ENCODE measurements around the gene ARHGAP6. TPM values are rescaled to one million over a fixed set of nuclear protein-coding genes. Genes with fewer than 3 reads are reported as not detected.

Gene ARHGAP6
- total and polyA plus RNA-seq, 9 of the 15 experiments (the other 6 are each of a cell fraction or from before 2014, with no cell fraction given), result 12.5 to 63.6 (median 41.8) TPM

GRCh38 chrX:11375614-11376119, 290.1 kb downstream of the ARHGAP6 start (continued):
- TF ChIP-seq CEBPG (CRISPR knock-in tag; IDR thresholded peaks at IDR 0.05), result no peak
- no peak for TF ChIP-seq CEBPG (tag; conservative IDR thresholded peaks at IDR 0.05 in 1 of 2, IDR thresholded peaks at IDR 0.05 in 1 of 2)
- peak; percentile 88 for TF ChIP-seq KLF16 (IDR thresholded peaks at IDR 0.05)
- peak; percentile 96 for TF ChIP-seq NCOR1 (IDR thresholded peaks at IDR 0.05)
- no peak for TF ChIP-seq CBX2 (IDR thresholded peaks at IDR 0.05; ENCODE audit: insufficient read depth, low read length, poor library complexity, severe bottlenecking)
- peak; percentile 51; the same call in 1 of the 2 replicates for TF ChIP-seq BRD4 (IDR thresholded peaks at IDR 0.05)
- peak; percentile 42 to 76; a peak in 2 of 4 replicates for TF ChIP-seq HDAC1 (IDR thresholded peaks at IDR 0.05)
- peak; percentile 76 for TF ChIP-seq ATF3 (IDR thresholded peaks at IDR 0.05)
- no peak for TF ChIP-seq ATF3 (CRISPR knock-in tag; conservative IDR thresholded peaks at IDR 0.05)
- TF ChIP-seq SRSF9 (IDR thresholded peaks at IDR 0.05; ENCODE audit: borderline replicate concordance, low read depth, low read length), result no peak
- TF ChIP-seq CBX3 (IDR thresholded peaks at IDR 0.05; ENCODE audit: borderline replicate concordance in 1 of 2, low read length in 2 of 2), result no peak; a peak in 1 of 3 replicates
- TF ChIP-seq SMARCC2 (IDR thresholded peaks at IDR 0.05; ENCODE audit: low read depth), result peak; percentile 94
- peak; percentile 66; the same call in 1 of the 2 replicates for TF ChIP-seq BCOR (IDR thresholded peaks at IDR 0.05)
- TF ChIP-seq GTF2A2 (tag; IDR thresholded peaks at IDR 0.05), result no peak
- TF ChIP-seq PPARD (CRISPR knock-in tag; IDR thresholded peaks at IDR 0.05), result no peak
- peak; percentile 71; the same call in 1 of the 2 replicates for TF ChIP-seq OTX1 (CRISPR knock-in tag; IDR thresholded peaks at IDR 0.05)
- TF ChIP-seq ATF2 (CRISPR knock-in tag; IDR thresholded peaks at IDR 0.05), result no peak
- TF ChIP-seq MYBL2 (IDR thresholded peaks at IDR 0.05; ENCODE audit: low read depth), result peak; percentile 8; the same call in 1 of the 2 replicates
- no peak for TF ChIP-seq MYBL2 (CRISPR knock-in tag; IDR thresholded peaks at IDR 0.05; ENCODE audit: borderline replicate concordance)
- peak in 1 of 2 experiments; percentile 86; a peak in 2 of 4 replicates for TF ChIP-seq ZMIZ1 (IDR thresholded peaks at IDR 0.05; ENCODE audit: low read depth in 2 of 2, low read length in 2 of 2)
